Kidney capillary endothelial cell (primary cell): ENCODE results near the gene HMG20B.

ENCODE experiments used
- DNase-seq: peaks from one replicate; pipeline ENCODE4 v3.0.0-alpha.2; 2018; ENCODE audit warnings: low spot score

HMG20B gene

DNA sequence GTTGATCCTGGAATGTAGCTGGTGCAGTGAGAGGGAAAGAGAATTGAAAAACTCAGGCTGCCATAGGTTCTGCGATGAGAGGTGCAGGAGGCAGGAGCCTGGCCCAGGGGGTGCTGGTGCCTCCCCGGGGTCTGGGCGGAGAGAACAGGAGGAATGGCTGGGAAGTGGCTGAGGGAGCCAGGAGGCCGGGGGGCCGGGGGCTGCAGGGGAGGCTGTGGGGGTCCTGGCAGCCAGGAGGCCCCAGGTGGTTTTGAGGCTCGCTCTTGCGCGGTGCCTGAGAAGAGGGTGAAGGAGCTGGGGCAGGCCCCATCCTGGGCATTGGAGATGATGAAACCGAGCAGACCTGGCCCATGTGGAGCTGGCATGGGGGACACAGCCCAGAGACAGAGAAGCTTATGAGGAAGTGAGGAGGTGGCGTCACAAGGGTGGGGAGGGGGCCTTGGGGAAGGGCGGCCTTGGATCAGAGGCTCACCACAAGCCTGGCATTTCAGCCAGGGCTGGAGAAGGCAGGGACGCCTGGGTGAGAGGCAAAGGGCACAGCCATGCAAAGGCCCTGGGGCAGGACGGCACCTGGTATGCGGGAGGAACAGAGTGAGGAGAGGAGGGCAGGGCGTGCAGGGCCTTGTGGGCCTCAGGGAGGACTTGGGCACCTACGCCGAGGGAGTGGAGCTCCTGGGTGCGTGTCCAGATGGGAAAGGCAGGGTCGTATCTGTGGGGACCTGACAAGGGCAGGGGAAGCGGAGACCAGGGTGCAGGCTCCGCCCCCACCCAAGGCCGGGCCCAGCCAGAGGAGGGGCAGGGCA, 35.1 kb upstream of the HMG20B start:
- DNase-seq = no peak

DNA sequence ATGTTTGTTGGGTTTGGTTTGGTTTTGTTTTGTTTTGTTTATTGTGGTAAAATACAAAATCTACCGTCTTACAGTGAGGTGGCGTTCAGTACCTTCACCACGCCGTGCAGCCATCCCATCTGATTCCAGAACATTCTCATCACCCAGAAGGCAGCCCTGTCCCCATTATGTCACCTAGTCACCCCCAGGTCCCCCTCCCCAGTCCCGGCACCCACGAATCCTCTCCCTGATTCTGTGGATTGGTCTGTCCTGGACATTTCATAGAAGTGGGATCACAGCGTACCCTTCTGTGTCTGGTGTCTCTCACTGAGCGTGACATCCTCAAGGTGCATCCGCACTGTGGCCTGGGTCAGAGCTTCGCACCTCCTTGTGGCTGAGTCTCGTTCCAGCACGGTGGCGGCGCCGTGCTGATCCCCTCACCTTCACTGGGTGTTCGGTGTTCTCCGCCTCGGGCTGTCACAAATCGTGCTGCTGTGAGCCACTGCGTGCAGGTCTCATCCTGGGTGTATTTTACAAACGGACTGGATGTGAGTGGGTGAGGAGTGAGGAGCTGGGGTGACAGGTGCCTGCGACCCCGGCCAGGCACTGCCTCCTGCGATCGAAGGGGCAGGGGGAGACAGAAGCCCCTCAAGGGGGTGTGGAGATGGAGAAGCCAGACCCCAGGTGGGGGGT, 34.4 kb upstream of the HMG20B start:
- no peak for DNase-seq

DNA sequence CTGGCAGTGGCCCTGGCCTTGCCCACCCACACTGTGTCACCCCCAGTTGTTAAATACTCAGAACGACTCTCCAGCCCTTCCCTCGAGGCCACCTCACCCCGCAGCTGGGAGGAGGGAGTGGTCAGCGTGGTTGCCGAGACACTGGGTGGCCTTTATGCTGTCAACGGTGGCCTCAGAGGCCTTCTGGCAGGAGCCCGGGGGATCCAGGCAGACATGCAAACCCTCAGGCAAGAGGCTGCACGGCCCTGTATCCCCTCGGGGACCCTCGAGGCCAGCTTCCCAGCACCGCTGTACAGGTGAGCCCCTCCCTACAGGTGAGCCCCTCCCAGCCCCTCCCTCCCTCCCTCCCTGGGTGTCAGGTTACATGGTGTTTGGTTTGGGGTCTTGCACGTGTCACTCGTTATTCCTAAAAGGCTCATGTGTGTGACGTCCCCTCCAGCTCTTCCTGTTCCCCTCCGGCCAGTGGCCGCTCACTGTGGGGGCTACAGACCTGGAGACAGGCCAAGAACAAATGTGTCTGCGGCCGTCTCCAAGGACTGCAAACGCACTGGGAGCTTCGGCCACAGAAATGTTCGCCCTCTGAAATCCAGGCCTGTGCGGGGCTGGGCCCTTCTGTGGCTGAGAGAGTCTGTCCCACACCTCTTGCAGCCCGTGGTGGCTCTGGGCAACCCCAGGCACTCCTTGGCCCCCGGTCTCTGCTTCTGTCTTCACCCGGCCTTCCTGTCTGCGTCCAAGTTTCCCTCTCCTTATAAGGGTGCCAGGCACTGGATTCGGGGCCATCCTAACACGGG, 33.6 kb upstream of the HMG20B start, which contains the start of gene TEKTIP1:
Gene TEKTIP1, plus strand, starts transcription at position 210 of the 791 bp plus-strand sequence. Its CDS starts 4 bp downstream, at position 214.
- DNase-seq = no peak

DNA sequence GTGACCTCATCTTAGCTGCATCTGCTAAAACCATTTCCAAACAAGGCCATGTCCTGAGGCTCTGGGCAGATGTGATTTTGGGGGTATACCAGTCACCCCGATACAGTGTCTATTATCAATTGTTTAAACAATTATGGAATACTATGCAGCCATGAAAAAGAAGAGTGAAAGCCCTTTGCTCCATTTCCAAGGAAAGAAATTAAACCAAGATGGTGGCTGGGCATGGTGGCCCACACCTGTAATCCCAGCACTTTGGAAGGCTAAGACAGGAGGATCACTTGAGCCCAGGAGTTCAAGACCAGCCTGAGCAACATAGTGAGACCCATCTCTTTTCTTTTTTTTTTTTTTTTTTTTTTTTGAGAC, 33.0 kb upstream of the HMG20B start:
- DNase-seq = no peak

DNA sequence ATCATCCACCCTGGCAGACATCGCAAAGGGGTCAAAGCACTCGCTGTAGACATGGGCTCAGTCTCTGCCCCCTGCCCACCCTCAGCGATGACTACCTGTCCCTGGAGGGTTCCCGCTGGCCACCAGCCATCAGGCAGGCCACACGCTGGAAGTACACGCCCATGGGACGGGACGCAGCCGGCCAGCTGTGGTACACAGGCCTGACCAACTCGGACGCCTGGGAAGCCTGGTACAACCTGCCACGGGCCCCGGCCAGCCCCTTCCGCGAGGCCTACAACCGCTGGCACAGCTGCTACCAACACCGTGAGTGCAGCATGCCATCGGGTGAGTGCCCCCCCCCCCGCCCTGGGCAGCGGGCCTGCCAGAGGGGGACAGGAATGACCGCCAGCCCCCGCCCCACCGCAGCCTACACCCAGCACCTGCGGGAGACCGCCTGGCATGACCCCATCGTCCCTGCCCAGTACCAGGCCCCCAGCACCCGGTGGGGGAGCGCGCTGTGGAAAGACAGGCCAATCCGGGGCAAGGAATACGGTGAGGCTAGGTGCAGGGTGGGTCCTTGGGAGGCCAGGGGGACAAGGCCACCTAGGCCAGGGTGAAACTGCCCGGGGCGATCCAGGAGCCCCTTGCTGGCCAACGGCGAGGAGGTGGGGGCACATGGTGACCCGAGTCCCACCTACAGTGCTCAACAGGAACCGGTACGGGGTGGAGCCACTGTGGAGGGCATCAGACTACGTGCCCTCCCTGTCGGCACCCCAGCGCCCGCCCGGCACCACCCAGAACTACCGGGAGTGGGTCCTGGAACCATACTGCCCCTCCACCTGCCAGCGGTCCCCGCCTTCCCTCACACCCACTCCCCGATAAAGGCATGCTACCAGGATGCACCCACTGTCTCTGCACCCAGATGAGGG, 29.3 kb upstream of the HMG20B start:
- DNase-seq = no peak

DNA sequence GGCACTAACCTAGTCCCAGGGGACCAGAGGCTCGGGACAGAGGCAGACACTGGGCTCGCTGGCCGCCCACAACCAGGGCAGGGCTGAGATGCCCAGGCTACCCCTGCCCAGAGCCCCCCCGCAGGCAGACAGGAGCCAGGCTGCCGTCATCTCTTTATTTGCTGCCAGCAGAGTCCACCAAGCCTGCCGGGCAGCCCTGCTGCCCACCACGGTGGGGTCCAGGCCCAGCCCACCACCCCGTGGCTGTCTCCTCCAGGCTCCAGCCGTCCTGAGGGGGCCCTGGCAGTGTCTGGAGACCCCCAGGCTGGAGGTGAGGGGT, 28.7 kb upstream of the HMG20B start:
- no peak for DNase-seq

DNA sequence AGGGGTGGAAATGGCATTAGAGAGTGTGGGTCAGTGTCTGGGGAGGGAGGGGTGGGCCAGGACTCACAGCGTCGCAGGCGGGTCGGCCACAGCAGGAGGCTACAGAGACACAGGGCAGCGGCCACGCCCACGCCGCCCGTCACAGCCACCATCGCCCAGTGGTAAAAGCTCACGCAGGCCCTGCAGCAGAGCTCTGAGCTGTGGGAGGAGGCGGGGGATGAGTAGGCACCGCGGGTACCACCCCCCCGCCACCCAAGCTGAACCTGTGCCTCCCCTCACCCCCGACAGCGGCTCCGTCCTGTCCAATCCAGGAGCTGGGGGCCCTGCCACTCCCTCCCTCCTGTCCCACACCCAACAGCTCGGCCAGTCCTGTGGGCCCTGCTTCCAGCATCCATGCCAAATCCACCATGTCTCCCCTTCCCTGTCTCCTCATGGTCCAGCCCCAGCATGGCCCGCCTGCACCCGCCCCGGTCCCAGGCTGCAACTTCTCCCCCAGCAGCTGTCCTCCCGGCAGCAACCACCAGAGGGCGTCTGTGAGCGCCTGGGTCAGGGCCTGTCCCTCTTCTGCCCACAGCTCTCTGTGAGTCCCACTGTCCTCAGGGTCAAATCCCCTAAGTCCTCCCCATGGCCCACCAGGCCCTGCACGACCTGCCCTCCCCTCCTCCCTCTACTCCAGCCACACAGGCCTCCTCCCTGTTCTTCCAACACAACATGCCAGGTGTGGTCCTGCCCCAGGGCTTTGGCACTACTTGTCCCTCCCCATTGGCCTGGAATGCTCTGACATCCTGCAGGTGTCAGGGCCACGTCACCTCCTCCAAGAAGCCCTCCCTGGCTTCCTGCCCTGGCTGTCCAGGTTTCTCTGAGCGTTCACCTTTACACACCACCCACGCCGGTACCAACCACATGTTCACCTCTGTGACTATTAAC, 27.7 kb upstream of the HMG20B start:
- peak; percentile 52 for DNase-seq

DNA sequence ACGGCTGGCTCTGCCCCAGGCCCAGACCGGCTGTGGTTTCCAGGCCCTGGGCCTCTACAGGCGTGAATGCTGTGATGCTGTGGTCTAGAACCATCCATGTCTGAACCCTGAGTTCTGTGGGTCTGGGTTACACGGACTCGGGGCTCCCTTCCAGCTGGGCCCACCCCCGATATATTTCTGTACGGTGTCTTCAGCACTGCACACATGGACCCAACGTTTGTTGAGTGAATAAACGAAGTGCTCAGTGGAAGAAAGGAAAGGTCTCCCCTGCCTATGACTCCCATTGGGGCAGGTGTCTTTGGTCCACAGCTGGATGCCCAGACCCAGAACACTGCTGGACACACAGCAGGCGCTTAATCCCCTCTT, 27.1 kb upstream of the HMG20B start:
- DNase-seq = no peak

DNA sequence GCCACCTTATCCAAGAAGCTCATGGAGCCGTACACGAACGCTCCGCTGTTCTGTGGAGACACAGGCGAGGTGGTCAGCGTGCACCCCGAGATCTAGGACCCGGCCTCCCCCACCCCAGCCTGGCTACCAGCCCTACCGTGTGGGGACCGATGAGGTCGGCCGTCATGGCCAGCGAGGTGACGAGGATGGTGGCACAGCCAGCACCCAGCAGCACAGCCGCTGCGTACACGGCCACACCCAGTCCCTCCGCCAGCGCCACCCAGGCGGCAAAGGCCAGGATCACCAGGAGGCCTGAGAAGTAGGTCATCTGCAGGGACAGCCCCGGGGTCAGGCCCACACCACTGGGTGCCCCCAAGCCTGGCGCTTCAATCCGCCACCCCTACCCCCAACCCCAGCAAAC, 26.6 kb upstream of the HMG20B start:
- DNase-seq = no peak

DNA sequence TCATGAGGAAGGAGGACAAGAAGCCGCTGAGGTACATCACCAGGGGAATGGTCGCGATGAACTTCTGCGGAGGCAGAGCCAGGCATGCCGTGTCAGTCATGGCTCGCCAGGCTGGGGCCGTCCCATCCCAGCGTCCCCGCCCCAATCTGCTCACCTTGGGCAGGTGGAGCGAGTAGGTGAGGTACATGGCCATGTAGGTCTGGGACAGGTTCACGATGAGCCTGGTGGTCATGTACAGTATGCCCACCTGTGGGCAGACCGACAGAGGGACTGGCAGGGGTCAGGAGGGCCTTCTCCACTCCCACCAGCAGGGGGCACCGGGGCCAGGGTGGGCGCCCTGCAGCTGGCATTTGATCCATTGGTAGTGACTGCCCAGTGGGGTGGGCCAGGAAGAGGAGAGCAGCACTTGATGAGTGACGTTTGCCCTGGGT, 25.4 kb upstream of the HMG20B start:
- DNase-seq = peak; percentile 33

DNA sequence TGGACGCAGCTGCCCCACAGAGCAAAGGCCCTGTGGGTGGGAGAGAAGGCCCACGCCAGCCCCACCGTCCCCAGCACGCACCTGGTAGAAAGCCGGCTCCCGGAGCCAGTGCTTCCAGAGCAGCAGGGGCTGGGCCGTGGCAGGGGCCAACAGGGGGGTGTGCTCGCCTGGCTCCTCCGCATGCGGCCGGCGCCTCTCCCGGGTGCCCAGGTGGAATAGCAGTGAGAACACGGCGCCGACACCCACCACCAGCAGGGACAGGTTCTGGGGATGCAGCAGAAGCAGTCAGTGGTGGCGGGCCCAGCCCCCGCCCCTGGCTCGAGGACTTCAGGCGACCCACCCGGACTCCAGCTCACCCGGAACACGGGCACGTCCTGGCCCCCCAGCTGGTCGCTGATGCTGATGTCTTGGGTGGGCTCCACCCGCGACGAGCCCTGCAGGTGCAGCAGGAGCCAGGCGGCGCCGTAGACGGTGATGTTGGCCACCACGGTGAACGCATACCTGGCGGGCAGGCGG, 24.9 kb upstream of the HMG20B start:
- DNase-seq = no peak

DNA sequence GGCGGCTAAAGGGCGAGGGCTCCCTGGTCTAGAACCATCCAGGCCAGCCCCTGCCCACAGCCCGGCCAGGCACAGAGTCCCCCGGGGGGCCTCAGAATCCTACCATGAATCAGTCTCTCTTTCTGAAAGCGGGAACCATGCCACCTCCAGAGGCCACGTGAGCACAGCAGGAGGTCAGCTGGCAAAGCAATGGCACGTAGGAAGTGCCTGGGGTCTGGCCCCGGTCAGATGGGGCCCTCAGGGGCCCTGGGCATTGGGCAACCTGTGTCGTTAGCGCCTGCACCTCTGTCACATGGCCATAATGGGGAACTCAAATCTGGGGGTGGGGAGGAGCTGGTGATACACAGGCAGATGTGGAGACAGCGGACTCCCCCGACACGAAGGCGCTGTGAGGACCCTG, 24.1 kb upstream of the HMG20B start:
- DNase-seq = no peak

DNA sequence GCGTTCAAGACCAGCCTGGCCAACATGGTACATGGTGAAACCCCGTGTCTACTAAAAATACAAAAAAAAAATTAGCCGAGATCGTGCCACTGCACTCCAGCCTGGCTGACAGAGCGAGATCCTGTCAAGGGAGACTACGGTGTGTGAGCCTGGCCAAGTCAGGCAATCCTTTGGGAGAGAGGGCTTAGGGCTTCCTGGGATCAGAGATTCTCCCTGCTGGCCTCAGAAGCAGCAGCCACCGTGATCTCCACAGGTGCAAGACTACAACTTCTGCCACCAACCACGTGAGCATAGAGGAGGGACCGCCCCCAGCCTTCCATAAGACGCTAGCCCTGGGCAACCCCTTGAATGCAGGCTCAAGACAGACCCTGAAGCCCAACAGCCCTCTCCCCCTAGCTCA, 22.9 kb upstream of the HMG20B start:
- no peak for DNase-seq

DNA sequence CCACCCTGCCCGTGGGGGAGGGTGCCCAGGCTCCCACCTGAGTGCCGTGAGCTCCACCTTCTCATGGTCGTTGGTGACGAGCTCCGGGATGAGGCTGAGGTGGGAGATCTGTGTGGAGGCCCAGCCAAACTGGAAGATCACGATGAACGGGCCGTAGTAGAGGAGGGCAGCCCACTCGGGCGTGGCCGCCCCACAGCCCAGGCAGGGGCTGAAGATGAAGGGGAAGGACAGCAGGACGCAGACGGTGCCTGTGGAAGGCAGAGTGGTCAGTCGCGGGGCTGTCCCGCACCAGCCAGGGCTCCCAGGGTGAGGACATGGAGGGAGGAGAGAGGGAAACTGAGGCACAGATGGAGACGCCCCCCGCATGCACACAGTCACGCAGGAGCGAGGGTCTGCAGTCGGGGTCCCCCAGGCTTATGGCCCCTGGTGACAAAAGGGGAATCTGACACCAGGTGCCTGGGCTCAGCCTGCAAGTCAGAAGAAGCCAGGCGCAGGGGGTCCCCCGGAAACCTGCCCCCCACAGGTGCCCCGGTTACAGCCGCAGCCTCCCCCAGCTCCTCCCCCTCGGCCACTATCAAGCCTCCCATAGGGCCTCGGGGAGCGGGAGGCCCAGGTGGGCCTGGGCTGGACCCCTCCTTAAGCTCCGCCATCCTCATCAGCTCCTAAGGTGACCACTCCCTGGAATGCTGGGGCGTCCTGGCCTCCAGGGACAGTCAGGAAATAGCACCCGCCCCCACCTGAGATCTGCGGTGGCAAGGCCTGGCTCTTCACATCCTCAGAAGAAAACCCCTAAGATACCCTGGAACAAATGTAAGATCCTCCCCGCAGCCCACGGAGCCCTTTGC, 21.6 kb upstream of the HMG20B start:
- no peak for DNase-seq

DNA sequence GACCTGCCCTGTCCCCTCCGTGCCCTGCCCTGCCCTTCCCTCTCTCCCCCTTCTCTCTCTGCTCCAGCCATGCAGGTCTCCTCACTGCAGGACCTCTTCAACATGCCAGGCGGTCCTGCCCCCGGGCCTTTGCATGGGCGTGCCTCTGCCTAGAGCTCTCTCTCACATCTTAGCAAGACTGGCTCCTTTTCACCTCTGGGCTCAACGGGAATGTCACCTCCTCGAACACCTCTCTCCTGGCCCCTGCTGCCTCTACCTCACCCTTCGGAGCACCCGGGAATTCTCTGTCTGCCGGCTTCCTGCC, 21.0 kb upstream of the HMG20B start:
- no peak for DNase-seq

DNA sequence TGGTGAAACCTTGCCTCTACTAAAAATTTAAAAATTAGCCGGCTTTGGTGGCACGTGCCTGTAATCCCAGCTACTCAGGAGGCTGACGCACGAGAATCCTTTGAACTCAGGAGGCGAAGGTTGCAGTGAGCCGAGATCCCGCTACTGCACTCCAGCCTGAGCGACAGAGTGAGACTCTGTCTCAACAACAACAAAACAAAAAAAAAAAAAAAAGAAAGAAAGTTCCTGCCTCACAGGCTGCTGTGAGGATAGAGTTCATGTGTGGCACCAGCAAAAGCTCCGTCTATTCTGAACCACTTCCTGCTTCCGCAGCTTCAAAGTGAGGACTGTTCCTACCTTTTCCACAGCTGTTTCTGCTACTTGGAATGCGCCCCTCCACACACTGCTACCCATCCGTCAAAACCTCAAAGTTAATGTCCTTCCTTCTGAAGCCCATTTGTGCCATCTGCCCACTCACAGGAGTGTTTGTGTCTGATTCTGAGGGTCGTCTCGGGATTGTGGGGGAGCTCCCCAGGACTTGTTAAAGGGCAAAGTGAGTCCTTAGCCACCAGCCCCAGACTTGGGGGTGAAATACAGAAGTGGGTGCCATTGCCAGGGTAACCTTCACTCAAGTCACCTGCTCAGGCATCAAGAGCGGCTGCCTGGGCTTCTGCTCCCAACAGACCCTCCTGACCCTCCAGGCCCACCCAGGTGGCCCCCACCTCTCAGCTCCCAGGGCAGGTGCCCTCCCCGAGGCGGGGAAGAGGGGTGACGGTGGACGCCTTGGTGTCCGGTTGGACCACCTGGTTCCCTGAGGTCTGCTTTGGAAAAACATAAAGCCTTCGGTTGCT, 18.3 kb upstream of the HMG20B start:
- DNase-seq = no peak

DNA sequence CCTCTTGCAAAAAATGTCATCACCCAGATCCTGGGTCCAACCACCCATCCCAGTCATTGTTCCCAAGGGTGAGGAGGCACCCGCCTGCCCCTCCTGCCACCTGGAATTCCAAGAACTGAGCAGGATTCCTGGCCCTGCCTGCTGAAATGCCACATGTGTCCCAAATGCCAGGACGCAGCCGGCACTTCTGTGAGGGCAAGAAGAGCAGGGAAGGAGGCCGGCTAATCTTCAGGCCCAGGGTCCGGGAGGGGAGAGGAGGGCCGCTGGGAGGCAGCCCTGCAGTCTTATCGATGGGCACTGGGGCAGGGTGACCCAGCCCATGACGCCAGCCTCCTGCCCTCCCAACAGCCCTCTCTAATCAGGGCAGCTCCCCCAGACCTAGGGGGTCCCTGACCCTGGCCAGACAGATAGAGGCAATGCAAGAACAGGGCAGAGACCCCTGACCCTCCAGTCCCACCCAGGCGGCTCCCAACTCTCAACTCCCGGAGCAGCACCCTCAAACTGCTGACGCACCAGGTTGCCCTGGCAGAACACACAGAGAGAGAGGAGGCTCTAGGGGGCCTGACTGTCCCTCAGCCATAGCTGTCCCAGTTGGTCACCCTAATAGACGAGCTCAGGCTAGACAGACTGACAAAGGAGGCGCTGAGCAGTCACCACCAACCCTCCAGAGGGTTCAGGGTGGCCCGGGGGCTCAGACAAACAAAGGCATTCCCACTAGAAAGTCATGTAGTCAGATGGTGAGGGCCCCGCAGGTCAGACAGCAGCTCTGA, 16.9 kb upstream of the HMG20B start:
- no peak for DNase-seq

DNA sequence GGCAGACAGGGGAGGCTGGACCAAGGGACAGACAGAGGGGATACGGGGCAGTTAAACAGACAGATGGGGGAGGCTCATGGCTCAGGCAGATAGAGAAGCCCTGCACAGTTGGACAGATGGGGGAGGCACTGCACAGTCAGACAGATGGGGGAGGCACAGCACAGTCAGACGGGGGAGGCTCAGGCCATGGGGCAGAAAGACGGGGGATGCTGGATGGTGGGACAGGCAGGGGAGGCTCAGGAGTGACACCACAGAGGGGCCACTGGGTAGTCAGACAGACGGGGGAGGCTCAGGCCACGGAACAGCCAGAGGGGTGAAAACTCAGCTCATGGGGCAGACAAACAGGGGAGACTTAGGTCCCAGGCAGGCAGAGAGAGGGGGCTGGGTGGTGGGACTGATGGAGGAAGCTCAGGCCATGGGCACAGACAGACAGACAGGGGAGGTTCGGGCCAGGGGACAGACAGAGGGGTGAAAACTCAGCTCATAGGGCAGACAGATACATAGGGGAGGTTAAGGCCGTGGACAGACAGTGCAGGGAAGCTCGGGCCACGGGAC, 16.2 kb upstream of the HMG20B start:
- DNase-seq = no peak
